ENCODE measurements around the gene CFAP77.
A peak's percentile ranks its signal among the peaks of the same experiment; 100 is the strongest.

CFAP77 gene

DNA sequence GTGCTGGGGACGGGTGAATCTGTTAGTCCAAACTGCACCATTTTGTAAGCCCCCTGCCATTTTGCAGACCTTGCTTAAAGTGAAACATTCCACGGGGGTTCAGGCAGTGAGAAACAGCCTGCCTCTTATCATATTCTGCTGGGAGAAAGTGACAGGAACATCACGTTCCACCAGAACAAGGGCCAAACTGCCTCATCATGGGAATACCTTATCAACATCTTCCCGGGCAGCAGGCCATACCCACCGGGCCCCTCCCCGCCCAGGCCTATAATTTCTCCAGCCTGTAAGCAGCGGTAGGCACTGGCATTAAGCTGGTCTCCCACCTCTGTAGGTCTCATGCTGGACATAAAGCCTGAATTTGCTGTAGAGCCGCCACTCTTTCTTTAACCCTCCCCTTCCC is 1.5 kb upstream of the CFAP77 start:
- no peak for DNase-seq (ENCODE audit: low spot score)

DNA sequence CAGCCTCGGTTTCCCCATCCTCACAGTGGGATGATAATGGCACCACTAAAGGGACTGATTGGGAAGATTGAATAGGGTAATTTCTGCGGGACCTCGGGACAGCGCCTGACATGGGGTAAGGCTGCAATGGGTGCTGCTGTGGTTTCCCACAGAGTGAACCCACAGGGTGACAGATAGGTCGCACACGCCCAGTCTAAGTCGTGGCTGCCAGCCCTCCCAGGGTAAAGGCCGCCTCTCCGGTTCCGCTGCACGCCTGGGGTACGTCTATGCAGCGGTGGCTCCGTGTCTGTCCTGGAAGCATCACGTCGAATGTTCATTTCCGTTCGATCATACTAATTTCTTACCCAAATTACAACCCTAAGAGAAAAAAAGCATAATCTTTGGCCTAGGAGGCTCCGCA is 631 bp downstream of the CFAP77 start:
- DNase-seq (ENCODE audit: low spot score) = no peak

DNA sequence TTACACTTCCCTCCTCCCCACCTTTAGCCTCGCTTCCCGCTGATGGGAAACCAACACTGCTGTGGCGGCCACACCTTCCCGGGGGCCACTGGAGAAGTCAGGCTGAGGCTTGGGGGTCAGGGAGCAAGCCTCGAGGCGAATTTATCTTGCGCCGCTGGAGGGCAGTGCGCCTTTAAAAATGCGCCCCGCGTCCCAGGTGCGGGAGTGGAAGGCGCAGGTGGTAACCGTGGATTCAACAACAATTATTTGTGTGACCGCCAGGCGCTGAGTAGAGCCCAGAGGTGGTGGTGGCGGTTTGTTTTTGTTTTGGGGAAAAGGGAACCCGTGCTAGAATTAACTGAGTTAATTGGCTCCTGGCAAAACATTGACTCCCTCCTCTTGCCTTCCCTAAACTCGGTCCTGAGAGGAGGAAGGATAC is 1.1 kb downstream of the CFAP77 start:
- peak; percentile 30 for DNase-seq (ENCODE audit: low spot score)

DNA sequence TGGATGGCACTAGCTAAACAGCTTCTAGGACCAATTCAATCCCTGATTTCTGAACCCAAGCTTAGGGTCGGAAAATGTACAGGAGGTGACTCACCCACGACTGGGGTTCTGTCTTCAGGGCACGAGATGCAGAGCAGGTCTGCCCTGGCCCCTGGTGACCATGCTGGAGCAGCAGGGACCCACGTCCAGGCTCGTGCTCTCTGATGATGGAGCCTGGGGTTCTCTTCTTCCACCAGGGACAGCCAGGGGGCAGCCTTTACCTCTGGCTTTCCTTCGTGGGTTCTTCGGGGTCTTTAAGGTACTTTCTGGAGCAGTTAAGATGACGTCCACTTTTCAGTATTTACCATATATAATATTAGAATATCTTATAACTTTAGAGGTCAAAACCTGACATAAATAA is 2.1 kb downstream of the CFAP77 start:
- DNase-seq (ENCODE audit: low spot score) = peak; percentile 36

DNA sequence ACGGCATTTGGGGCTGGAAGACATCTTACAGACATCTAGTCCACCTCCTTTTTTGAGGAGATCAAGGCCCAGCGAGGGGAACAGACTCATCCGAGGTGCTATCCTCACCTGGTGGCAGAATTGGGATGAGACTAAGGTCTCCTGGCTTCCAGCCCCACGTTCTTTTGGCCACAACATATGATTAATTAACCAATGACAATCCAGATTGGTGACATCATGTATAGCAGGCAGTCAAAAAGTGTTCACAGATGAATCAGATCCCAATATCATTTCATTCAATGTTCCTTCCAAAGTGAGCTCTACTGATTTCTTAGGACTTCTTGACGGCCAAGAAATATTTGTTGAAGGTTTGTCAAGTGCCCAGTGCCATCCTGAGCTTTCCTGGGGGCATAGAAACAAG is 3.9 kb downstream of the CFAP77 start:
- DNase-seq (ENCODE audit: low spot score) = no peak

DNA sequence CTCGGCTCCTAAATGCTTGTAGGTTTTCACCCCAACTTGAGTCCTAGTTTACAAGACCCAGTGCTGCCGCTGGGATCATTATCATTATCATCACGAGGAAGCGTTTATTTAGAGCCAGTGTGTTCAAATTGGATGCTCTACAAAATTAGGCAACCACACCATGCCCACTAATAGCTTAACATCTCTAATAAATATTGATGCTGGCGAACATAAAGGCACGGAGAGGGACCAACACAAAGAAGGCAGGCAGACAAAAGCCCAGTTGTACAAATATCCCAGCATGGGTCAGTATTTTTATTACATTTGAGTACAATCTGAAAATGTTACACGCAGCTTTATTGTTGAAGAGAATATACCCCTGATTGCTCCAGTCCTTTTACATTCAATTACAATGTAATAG is 4.7 kb downstream of the CFAP77 start:
- DNase-seq (ENCODE audit: low spot score) = no peak

DNA sequence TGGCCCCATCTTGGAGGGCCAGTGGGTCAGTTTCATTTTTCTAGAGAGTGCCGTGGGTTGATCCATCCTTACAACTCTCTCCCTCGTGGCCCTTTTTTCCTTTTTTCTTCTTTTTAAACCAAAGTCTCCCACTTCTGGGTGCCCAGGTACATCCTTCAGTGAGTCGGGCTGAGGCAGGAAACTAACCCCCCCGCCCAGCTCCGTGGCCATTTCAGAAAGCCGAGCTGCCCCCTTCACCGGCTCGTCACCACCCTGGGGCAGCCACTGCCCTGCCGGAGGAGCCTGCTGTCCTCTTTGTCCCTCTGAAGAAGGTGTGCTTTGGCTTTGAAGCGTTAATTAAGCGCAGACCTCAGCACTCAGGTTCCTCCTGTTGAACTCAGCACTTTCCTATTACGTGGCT is 5.2 kb downstream of the CFAP77 start:
- no peak for DNase-seq (ENCODE audit: low spot score)

DNA sequence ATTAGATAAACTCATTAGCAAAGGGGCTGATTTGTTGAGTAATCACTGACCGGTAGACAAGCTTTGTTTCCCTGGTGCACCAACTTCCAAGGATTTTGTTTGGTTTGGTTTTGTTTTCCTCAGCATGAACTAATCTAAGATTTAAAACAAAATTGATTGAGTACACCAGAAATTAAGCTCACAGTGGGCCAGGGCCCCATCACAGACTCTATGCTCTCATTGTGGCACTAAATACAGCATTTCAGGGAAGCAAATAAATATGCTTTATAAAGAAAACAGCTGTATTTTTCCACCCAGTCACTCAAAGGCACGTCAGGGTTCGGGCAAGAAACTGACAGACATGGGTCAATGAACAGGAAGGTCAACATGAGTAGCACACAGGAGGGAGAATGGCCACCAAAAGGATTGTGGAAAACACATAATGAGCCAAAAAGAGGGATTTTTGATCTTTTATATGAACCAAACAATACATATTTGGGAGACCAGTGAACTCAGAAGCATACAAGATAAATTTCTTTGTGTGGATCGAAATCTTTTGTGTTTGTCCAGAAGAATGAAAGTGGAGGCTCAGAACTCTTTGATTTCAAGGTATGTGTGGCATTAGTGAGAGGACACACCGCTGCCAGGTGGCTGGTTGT is 8.8 kb downstream of the CFAP77 start:
- no peak for DNase-seq (ENCODE audit: low spot score)

DNA sequence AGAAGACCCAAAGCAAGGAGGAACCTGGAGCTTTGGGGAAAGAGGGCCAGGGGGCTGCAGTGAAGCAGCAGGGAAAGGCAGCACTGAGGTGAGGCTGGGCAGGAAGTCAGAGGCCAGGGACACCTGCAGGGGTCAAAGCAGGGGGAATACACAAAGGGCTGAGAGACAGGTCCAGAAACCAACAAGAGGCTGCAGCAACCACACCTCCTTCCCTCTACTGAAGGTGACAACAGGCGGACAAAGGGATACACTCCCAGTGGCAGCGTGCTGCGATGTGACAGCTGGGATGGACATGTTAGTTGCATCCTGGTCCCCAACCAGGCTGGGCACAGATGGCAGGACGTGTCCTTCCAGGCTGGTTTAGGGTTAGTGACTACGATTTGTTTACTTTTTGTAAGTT is 12.6 kb downstream of the CFAP77 start:
- no peak for DNase-seq (ENCODE audit: low spot score)

DNA sequence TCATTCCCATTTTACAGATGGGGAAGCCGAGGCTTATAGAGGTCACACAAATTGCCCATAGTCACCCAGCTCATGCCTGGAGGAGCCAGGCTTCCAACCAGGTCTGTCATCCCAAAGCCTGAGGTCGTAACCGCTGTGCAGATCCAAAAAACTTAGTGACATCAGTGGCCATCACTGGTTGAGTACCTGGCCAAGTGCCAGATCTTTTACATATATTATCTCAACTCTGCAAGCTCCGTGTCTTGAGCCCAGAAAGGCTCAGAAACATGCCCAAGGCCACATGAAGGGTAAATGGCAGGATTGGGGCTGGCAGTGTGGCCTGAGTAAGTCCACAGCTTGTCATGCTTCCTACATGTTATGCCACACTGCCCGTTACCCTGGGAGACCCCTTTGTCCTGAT is 13.5 kb downstream of the CFAP77 start:
- no peak for DNase-seq (ENCODE audit: low spot score)

DNA sequence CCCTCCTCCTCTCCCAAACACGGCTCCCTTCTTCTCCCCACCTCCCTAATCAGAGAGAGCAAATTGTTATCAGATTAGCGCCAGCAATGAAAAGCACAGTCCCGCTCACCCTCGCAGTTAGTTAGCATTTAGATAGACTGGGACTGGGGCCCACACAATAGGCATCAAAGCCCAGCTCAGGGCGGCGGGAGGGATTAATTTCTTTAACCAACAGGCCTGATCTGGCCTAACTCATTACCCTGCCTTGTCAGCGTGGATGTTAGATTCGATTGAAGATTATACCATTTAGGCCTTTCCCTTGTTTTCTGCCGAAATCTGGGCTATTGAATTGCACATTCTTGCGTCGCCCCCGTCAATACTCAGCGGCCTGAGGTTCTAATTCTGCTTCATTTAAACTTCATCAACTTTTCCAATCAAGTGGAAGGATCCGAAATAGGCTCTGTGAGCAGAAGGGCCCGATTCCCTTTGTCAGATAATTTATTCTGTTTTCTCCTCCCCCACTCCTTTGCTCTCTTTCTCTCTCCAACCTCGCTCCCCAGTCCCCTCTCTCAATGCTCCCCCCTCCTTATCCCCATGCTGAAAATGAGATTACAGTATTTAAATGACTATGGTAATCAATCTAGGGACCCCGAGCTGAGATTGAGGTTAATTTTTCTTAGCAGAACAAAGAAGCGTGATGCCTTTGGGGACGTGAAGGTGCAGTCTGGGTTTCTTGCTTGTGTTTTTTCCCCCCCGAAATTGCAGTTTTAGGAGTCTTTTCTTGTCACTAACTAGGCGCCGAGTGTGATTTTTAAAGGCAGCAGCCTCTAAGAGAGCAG is 15.1 kb downstream of the CFAP77 start:
- DNase-seq (ENCODE audit: low spot score) = no peak

DNA sequence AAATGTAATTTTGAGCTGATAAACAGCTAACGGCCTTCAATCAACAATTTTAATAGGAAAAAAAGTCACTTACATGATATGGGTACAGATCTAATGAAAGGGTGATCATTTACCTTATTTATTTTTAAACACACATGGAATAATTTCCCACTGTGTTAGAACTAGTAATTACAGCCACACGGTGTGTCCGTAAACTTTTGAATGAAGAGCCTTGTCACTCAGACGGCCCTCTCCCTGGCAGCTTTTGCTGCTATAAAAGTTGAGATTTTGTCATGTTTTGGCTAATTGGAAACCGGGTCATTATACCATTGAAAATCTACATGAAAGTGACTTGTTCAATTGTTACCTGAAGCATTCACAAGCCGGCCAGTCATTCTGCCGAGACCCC is 15.7 kb downstream of the CFAP77 start:
- DNase-seq (ENCODE audit: low spot score) = no peak

DNA sequence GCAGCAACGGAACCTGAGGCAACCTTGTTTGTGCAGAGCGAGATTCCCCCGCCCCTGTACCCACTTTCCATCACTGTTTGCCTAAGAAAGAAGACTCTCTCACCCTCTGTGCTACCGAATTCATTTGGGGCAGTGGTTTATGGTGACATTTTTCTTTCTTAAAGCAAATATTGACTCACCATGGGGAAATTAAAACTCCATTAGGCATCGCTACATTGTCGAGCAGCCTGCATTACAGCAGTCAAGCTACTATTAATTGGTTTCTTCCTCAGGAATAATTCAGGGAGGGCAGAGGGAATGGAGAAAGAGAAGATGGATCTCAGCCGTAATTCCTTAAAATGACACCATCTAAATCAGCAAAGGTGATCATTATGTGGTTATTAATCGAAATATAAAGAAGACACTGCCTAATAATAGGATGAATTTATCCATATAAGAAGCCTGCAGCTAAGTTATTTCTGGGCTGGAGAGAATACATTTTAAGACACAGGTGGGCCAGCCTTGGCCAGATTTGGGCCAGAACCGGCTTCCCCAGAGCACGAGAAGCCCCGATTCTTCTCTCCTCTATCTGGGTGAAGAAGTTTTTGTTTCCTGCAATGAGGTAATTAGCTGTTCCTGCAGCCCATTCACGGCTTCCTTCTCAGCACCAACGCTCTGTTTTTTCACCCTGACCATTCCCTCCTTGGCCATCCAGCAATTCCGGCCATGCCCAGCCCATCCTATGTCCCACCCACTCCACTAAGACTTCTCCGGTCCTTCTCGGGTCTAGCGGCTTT is 16.8 kb downstream of the CFAP77 start:
- no peak for DNase-seq (ENCODE audit: low spot score)

DNA sequence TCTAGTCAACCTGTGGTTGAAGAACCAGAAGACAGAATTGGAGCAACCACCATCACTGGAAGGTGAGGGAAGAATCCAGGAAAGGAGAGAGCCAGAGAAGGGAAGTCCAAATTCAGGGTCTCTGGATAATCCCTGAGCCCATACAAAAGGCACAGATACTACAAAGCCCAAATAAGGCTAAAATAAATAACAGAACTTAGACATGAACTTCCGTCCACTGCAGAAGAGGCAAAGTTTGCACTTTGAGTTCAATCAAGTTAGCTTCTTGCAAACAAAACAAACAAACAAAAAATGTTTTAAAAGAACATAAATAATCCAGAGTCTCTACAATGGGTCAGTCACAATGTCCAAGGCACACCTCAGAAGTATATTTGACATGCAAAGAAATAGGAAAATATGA is 21.0 kb downstream of the CFAP77 start:
- no peak for DNase-seq (ENCODE audit: low spot score)

DNA sequence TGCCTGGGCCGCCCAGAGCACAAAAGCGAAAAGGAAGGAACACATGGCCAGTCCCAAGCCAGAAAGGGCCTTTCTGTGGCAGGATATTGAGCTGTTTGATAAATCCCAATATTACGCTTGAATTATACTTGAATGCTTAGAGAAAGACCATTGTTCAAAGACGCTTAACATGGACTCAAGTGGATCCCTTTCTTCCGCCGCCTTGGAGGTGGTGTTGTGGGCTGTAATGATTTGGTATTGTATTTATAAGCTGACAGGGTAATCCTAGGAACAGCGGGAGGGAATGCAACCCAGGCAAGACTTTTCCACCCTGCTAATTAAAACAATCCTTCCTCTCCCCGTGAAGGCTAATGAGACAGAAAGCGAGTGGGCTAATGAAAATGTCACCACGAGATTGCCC is 24.9 kb downstream of the CFAP77 start:
- no peak for DNase-seq (ENCODE audit: low spot score)

DNA sequence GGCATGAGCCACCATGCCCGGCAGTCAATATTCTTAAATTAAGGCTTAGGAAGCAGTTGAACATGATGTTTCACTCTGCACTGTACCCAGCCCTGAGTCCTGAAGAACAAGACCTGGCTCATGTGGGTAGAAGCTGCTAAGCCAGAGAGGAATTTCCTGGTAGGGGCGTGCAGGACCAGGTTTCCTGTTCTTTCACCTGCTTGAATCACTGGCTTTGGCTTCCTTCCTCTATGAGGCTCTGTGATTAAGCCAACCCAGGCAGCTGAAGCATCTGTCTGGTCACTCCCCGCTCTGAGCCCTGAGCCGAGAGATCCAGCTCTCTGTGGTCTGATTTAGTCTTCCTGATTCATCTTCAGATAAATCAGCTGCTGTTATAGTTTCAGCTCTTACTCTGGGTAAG is 29.1 kb downstream of the CFAP77 start:
- DNase-seq (ENCODE audit: low spot score) = no peak

DNA sequence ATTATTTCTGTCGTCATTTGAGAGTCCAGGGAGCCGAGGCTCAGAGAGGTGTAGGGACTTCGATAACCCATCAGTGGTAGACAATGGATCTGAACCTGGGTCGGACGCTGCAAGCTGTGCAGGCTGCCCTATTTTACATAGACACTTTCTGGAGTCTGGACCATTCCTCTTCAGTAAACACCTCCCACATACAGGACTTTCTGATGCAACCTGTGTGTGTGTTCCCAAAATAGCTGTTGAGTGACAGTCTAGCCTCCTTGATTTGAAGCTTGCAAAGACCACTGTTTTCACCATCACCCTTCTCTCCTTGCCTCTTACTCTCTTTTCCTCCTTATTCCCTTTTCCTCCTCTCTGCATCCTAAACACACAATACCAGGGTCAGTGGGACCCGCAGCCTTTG is 30.7 kb downstream of the CFAP77 start:
- no peak for DNase-seq (ENCODE audit: low spot score)

DNA sequence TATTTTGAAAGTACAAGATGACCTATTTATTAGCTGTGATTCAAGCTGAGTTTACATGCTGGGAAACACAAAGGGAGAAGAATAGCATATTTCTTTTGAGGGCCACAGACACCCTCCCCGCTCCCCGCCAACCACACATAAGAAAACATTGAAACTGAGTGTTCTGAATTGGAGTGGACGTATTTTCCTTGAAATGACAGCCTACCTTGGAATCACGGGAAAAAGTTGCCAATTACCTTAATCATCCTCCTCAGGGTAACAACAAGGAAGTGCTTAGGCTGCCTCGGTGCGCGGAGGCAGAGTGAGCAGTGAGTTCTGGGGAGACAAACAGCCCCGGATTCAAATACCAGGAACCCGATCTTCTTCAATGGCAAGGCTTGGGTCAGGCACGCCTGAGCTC is 31.4 kb downstream of the CFAP77 start:
- no peak for DNase-seq (ENCODE audit: low spot score)

DNA sequence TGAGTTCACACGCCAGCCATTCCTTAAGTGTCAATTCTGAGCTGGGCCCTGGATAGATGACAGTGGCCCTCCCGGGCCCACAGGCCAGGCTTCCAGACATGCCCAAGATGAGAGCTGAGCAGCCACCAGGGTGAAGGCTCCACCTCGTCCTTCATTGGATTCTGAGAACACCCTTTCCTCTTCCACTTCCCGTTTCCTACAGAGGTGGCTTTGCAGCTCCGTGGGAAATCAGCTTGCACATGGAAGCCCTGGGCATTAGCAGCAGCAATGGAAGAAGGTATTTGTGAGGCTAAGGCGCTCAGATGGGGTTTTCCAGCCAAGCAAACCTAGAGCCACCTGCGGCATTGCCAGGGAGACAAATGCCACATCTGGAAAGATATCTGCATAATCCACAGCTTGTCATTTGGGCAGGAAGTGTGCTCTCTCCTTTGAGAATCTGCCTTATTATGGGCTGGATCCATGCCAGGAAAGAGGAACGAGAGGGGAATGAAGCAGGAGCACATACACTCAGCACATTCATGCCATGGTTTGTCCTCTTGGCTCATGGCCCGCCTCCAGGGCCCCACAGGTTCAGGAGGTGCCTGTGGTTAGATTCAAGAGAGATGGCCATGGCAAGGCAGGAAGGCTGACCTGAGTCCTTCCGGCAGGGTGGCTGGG is 34.1 kb downstream of the CFAP77 start:
- DNase-seq (ENCODE audit: low spot score) = no peak

DNA sequence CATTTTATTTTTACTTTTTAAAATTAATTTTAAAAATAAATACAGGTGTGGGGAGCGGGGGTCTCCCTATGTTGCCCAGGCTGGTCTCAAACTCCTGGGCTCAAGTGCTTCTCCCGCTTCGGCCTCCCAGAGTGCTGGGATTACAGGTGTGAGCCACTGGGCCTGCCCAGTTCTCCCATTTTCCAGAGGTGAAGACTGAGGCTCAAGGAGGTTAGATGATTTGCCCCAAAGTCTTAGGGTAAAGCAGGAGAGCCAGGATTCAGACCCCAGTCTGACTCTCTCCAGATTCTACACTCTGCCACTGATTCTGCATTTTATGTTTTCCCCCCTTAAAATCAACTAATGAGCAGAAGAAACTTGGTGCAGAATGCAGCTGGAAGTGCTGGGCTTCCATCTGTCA is 36.9 kb downstream of the CFAP77 start:
- no peak for DNase-seq (ENCODE audit: low spot score)

DNA sequence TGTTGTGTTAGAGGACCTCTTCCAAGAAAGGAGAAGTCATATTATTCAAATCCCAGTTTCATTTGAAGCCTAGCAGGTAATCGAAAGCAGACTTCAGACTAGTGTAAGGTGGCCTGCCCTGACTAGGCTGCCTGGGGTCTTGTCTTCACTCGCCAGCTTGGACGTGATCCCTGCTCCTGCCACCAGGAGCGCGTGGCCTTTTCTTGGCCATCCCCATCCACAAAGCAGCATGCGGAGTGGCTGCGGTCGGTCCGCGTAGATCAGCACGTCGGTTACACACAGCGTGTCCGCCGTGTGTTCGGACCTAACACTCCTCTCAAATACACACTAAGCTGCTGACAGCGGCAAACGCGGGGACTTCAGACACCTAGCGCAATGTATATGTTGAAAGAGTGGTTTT is 37.3 kb downstream of the CFAP77 start:
- DNase-seq (ENCODE audit: low spot score) = no peak

DNA sequence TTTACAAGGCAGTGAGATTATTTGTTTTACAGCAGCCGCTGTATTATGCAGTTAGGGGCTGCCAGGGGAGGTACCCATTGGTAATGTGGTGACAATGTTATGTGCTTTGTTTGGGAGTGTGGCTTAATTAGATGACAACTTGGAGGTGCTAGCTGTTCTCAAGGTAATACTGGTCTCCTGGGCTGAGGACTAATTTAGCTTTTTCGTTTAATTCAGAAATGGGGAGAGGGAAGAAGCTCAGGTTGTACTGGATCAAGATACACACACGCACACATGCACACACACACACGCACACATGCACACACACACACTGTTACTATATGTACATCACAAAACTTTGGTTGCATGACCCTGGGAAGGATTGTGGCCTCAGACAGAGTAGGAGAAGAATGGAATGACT is 37.9 kb downstream of the CFAP77 start:
- no peak for DNase-seq (ENCODE audit: low spot score)

DNA sequence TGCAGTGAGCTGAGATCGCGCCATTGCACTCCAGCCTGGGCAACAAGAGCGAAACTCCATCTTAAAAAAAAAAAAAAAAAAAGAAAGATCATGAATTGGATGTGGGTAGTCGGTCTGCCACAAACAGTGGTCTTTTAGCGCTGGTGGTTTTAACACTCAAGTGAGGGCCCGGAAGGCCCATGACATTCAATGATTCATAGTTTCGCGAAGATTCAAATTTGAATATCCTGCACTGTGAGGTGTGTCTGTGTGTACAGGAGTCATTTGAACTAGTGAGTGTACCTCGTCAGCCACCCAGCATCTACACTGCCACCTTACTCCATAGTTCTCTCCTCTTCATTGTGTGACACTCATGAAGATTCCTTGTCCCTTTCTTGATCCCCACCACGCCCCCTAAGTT is 41.3 kb downstream of the CFAP77 start:
- no peak for DNase-seq (ENCODE audit: low spot score)

All from RKO (cell line).